Tibial nerve (tissue), 4 donors: ENCODE measurements around the gene FXYD6. TPM values are rescaled to one million over a fixed set of nuclear protein-coding genes. Genes with fewer than 3 reads are reported as not detected.

Source experiments
- DNase-seq, 2 donors: peaks; one replicate each; pipeline ENCODE4 v3.0.0-alpha.2; 2019; ENCODE audit warnings: low spot score in 2 of 2
- H3K27ac ChIP-seq, 4 donors: fragments of 200-600 bp; sonication (generic) in 3 of 4; one replicate each; pipeline ENCODE4 v1.5.1; 2017 to 2019; ENCODE audit warnings: mild to moderate bottlenecking in 1 of 4
- H3K27me3 ChIP-seq, 2 donors: fragments of 200-600 bp; sonication (generic) in 1 of 2; one replicate each; pipeline versions ENCODE4 v1.5.1 to v1.6.0; 2017 to 2019
- H3K36me3 ChIP-seq, 3 donors: fragments of 200-600 bp; sonication (generic); one replicate each; pipeline ENCODE4 v1.5.1; 2018 to 2019
- H3K4me1 ChIP-seq, 4 donors: fragments of 200-600 bp; sonication (generic) in 3 of 4; one replicate each; pipeline ENCODE4 v1.5.1; 2017 to 2019
- H3K4me3 ChIP-seq, 4 donors: fragments of 200-600 bp; sonication (generic) in 3 of 4; one replicate each; pipeline ENCODE4 v1.5.1; 2017 to 2019; ENCODE audit warnings: mild to moderate bottlenecking in 1 of 4, moderate library complexity in 1 of 4
- H3K9me3 ChIP-seq, 4 donors: fragments of 200-600 bp; sonication (generic) in 3 of 4; one replicate each; pipeline ENCODE4 v1.5.1; 2017 to 2019
- EP300 ChIP-seq, 2 donors: sonication (generic); formaldehyde crosslinking; IDR thresholded peaks; one replicate each; pipeline ENCODE4 v1.6.1; 2017; ENCODE audit warnings: antibody characterized with exemption in 2 of 2, mild to moderate bottlenecking in 1 of 2
- POLR2A ChIP-seq, 2 donors: fragments of 450-650 bp; IDR thresholded peaks; one replicate each; pipeline ENCODE4 v1.6.1; 2017; ENCODE audit warnings: antibody characterized with exemption in 2 of 2, mild to moderate bottlenecking in 2 of 2, moderate library complexity in 2 of 2
- WGBS, 2 donors: methylation state at CpG; one replicate each; pipeline ENCODE4 v1.1.5; 2018; 5-methylcytosine and 5-hydroxymethylcytosine counted together
- total RNA-seq, 4 donors: library from RNA; depleted of rRNA; stranded (reverse); fragments of >200 nt; gene quantifications; one replicate each; pipeline ENCODE4 v1.1.0, GENCODE V29; 2016
- TF ChIP-seq, protein P1 (sequence below), 5 experiments: fragments of 200-600 bp in 3 of 5; fragments of 450-650 bp in 2 of 5; sonication (generic) in 3 of 5; IDR thresholded peaks; one replicate each; pipeline ENCODE4 v1.5.1; 2016 to 2019; ENCODE audit warnings: antibody characterized with exemption in 5 of 5, mild to moderate bottlenecking in 3 of 5, moderate library complexity in 2 of 5

Gene FXYD6
- total RNA-seq, 4 donors from 2014 or later = 29.4 to 74.1 (median 65.7) TPM

DNA sequence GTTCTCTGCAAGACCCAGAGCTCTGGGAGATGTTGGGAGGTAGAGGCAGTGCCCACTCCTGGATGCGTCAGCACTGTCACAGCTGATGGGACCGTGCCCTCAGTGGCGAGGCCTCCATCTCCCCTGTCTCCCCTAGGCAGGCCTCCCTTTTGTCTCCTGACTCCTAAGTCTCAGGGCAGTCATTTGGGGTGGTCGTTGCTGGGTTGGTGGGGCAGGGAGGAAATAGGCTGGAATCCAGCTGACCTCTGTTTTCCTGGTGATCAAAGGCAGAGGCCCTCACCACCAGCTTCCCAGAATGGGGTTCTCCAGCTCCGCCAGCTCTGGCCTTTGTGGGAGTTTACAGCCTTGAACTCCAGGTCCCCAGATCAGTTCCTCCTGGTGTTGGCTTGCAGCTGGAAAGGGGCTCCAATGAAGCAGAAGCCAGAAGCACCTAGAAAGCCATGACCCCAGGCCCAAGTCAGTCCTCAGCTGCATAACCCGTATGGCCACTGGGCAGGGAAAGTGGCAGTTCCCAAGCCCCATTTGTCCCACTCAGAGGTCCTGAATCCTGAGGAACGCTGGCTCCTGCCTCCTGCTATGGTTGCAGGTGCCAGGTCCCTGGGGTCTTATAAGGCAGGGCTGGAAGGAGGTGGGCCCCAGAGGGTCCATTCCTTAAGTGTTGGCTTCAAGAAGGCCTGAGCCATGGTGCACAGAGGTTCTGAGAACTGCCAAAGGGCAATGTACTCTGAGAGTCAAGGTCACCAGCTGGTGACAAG, 44.6 kb downstream of the FXYD6 start:
- H3K4me3 ChIP-seq = no peak overlapping the region
- 72 to 75% methylated on average over 5 to 6 of the region's 7 CpGs for WGBS, 2 donors
- H3K27ac ChIP-seq = no peak overlapping the region
- H3K27me3 ChIP-seq = no peaks in the 10 kb centered on the region
- DNase-seq = no peak
- peaks cover 0 to 19% (median 3%) of the 10 kb centered on the region in 4 donors for H3K4me1 ChIP-seq
- H3K9me3 ChIP-seq = no peaks in the 10 kb centered on the region
- TF ChIP-seq, protein P1, sequence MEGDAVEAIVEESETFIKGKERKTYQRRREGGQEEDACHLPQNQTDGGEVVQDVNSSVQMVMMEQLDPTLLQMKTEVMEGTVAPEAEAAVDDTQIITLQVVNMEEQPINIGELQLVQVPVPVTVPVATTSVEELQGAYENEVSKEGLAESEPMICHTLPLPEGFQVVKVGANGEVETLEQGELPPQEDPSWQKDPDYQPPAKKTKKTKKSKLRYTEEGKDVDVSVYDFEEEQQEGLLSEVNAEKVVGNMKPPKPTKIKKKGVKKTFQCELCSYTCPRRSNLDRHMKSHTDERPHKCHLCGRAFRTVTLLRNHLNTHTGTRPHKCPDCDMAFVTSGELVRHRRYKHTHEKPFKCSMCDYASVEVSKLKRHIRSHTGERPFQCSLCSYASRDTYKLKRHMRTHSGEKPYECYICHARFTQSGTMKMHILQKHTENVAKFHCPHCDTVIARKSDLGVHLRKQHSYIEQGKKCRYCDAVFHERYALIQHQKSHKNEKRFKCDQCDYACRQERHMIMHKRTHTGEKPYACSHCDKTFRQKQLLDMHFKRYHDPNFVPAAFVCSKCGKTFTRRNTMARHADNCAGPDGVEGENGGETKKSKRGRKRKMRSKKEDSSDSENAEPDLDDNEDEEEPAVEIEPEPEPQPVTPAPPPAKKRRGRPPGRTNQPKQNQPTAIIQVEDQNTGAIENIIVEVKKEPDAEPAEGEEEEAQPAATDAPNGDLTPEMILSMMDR (IDR thresholded peaks at IDR 0.05) = no peak
- no peak for TF ChIP-seq EP300 (IDR thresholded peaks at IDR 0.05)
- TF ChIP-seq POLR2A (IDR thresholded peaks at IDR 0.05) = no peak
- H3K36me3 ChIP-seq = no peaks in the 10 kb centered on the region

DNA sequence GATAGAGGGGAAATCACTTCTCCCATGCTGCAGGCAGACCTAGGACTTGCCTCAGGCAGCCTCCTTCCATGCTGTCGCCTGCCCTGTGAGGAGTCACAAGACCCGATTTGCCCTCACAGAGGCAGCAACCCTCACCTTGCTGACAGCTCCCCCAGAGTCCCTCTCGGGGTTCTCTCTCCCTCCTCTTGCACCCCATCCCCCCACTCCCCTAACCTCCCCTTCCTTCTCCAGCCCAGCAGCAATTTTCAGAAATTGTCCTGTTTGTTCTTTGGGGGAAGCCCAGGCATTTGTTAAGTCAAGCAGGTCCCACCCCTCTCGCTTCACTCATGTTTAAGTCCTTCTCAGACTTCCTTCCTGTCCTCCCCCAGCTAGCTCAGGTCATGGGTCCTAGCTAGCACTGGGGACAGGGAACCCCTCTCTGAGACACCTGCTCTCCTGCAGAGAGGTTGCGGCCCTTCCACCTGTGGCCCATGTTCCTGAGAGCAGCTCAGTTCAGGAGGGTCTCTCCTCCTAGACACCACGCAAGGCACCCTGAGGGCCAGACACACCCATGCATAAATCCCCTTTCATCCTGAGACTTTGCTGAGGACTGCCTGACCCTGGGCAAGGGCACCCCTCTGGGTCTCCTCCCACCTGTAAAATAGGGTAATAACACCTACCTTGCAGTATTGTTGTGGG, 45.6 kb downstream of the FXYD6 start:
- H3K4me1 ChIP-seq = peaks cover 0 to 19% (median 3%) of the 10 kb centered on the region in 4 donors
- no peaks in the 10 kb centered on the region for H3K36me3 ChIP-seq
- no peaks in the 10 kb centered on the region for H3K9me3 ChIP-seq
- TF ChIP-seq, protein P1 (IDR thresholded peaks at IDR 0.05) = no peak
- TF ChIP-seq POLR2A (IDR thresholded peaks at IDR 0.05) (no peak), EP300 (IDR thresholded peaks at IDR 0.05) (no peak)
- H3K4me3 ChIP-seq = no peak overlapping the region
- H3K27ac ChIP-seq = no peak overlapping the region
- no peaks in the 10 kb centered on the region for H3K27me3 ChIP-seq
- no peak for DNase-seq
- 60% methylated on average over 6 of the region's 6 CpGs for WGBS, 2 donors

DNA sequence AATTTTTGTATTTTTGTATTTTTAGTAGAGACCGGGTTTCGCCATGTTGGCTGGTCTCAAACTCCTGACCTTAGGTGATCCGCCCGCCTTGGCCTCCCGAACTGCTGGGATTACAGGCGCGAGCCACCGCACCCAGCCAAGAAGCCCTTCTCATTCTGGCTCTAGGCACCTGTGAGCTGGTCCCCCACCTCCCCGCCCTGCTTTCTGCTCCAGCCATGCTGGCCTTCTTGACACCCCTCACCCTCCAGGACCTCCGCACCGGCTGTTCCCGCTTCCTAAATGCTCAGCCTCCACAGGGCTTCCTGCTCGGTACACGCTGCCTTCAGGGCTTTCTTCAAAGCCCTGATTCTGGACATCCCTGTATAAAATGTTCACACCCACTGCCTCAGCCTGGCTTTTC, 46.4 kb downstream of the FXYD6 start:
- 76 to 79% methylated on average over 14 of the region's 14 CpGs for WGBS, 2 donors
- H3K27me3 ChIP-seq = no peaks in the 10 kb centered on the region
- DNase-seq = no peak

DNA sequence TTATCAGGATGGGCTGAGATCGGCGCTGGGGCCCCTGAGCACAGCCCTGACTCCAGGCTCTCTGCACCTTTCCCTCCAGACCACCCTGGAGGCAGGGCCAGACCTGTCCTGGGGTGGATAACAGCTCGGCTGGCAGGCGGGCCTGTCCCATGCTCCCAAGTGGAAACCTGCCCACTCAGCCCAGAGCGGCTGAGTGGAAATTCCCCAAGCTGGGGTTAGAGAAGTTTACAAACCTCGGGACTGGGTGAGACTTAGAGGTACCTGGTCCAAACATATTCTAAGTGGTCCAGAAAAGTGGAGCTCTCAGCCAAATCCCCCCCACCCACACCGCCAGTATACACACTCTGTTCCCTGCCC, 47.1 kb downstream of the FXYD6 start:
- TF ChIP-seq, protein P1 (IDR thresholded peaks at IDR 0.05) = no peak
- TF ChIP-seq POLR2A (IDR thresholded peaks at IDR 0.05) = no peak
- TF ChIP-seq EP300 (IDR thresholded peaks at IDR 0.05) = no peak
- Histone ChIP-seq H3K36me3 (no peaks in the 10 kb centered on the region), H3K4me1 (peaks cover 0 to 19% (median 7%) of the 10 kb centered on the region in 4 donors), H3K27me3 (no peaks in the 10 kb centered on the region), H3K9me3 (no peaks in the 10 kb centered on the region), H3K27ac (peak overlapping the region in 1 of 4 donors; percentile 34), H3K4me3 (no peak overlapping the region)
- WGBS, 2 donors = 72 to 76% methylated on average over 5 to 7 of the region's 7 CpGs
- no peak for DNase-seq

More for the DNA sequence above, 46.4 kb downstream of the FXYD6 start:
- H3K9me3 ChIP-seq = no peaks in the 10 kb centered on the region
- TF ChIP-seq, protein P1 (IDR thresholded peaks at IDR 0.05) = no peak
- no peak for TF ChIP-seq EP300 (IDR thresholded peaks at IDR 0.05)
- no peak for TF ChIP-seq POLR2A (IDR thresholded peaks at IDR 0.05)
- H3K4me1 ChIP-seq = peaks cover 0 to 19% (median 4%) of the 10 kb centered on the region in 4 donors
- H3K4me3 ChIP-seq = no peak overlapping the region
- no peak overlapping the region for H3K27ac ChIP-seq
- no peaks in the 10 kb centered on the region for H3K36me3 ChIP-seq
